Panc1 (cell line): Measurements from ENCODE around the gene CENATAC. TPM values are rescaled to one million over a fixed set of nuclear protein-coding genes. Genes with fewer than 3 reads are reported as not detected.

Experiments
- ATAC-seq: fragments of 200-7000 bp; cut with Tn5 transposase; 2 replicates; pipeline ENCODE4 v1.9.1; 2020; ENCODE audit warnings: mild to moderate bottlenecking, moderate library complexity
- BruUV-seq: library from RNA; stranded (reverse); fragments of 400-500 nt; replicated peaks from 2 replicates; lab custom pipeline; 2021; lab: Mats Ljungman, UMichigan
- CTCF ChIA-PET: fragments of 300-600 bp; sonication (Branson Sonifier 250); formaldehyde crosslinking; loops from one replicate; lab custom pipeline; 2022; ENCODE audit warnings: antibody characterized with exemption; lab: Charles Lee
- POLR2A ChIA-PET: fragments of 300-600 bp; sonication (Branson Sonifier 250); formaldehyde crosslinking; loops from one replicate; lab custom pipeline; 2022; ENCODE audit warnings: antibody characterized with exemption; lab: Charles Lee
- DNase-seq: peaks from one replicate; pipeline ENCODE4 v3.0.0-alpha.2; 2010; ENCODE audit warnings: low read depth, low spot score
- H3K27ac ChIP-seq: 2 replicates; pipeline ENCODE4 v1.5.1; 2011; ENCODE audit warnings: mild to moderate bottlenecking, low read length, inconsistent platforms
- H3K27me3 ChIP-seq: fragments of 200-500 bp; sonication (Bioruptor generic); 2 replicates; pipeline ENCODE4 v1.6.0; 2014; ENCODE audit warnings: low read length, inconsistent platforms; ENCODE audit not compliant: control insufficient read depth, insufficient read depth
- H3K36me3 ChIP-seq: fragments of 200-500 bp; sonication (Bioruptor generic); 2 replicates; pipeline ENCODE4 v1.5.1; 2014; ENCODE audit warnings: inconsistent platforms, mild to moderate bottlenecking, low read length, moderate library complexity; ENCODE audit not compliant: control insufficient read depth, insufficient read depth
- H3K4me1 ChIP-seq: 2 replicates; pipeline ENCODE4 v1.5.1; 2011; ENCODE audit warnings: inconsistent platforms, mild to moderate bottlenecking, low read length, moderate library complexity; ENCODE audit not compliant: control insufficient read depth, insufficient read depth
- H3K4me3 ChIP-seq, 2 experiments: 2 replicates each; pipeline ENCODE4 v1.5.1; 2011 to 2012; ENCODE audit warnings: low read depth in 2 of 2, low read length in 2 of 2, mild to moderate bottlenecking in 2 of 2, inconsistent platforms in 1 of 2, moderate library complexity in 1 of 2
- H3K9me3 ChIP-seq: fragments of 200-500 bp; sonication (Bioruptor generic); 2 replicates; pipeline ENCODE4 v1.5.1; 2014; ENCODE audit warnings: low read depth, mild to moderate bottlenecking, inconsistent platforms, low read length, moderate library complexity; ENCODE audit not compliant: control insufficient read depth, insufficient read depth
- CTCF ChIP-seq: fragments of 450-650 bp; IDR thresholded peaks from 2 replicates; pipeline ENCODE4 v1.5.1; 2017; ENCODE audit warnings: mild to moderate bottlenecking
- POLR2AphosphoS5 ChIP-seq: IDR thresholded peaks from 2 replicates; pipeline ENCODE4 v1.6.1; 2012; ENCODE audit warnings: mild to moderate bottlenecking, low read depth, low read length, moderate library complexity
- REST ChIP-seq, 2 experiments: IDR thresholded peaks; 2 replicates each; pipeline ENCODE4 v1.6.1; 2011 to 2012; ENCODE audit warnings: low read depth in 2 of 2, control low read depth in 1 of 2, low read length in 1 of 2, mild to moderate bottlenecking in 1 of 2, moderate library complexity in 1 of 2; ENCODE audit not compliant: insufficient read depth in 1 of 2
- SIN3A ChIP-seq: IDR thresholded peaks from 2 replicates; pipeline ENCODE4 v1.6.1; 2012; ENCODE audit warnings: low read depth, mild to moderate bottlenecking, low read length, moderate library complexity, borderline replicate concordance; ENCODE audit not compliant: insufficient read depth
- TCF7L2 ChIP-seq: IDR thresholded peaks from 2 replicates; pipeline ENCODE4 v1.6.1; 2011; ENCODE audit warnings: mild to moderate bottlenecking, low read depth, low read length, inconsistent platforms
- in situ Hi-C: cut with HindIII; loops from 2 replicates; pipeline ENCODE4 v1.10.0; 2016; ENCODE audit warnings: low sequenced_read_pairs, low pct_unique_long_range_greater_than_20kb
- intact Hi-C: fragments of 100-400 bp; cut with micrococcal nuclease; formaldehyde crosslinking; loops from one replicate; pipeline ENCODE4 v1.10.0; 2022; ENCODE audit not compliant: unreplicated experiment
- total RNA-seq: library from RNA; stranded (reverse); gene quantifications from one replicate; pipeline ENCODE4 v1.2.1, GENCODE V29; 2021; ENCODE audit not compliant: unreplicated experiment

Gene CENATAC
- total RNA-seq, 1 experiment from 2014 or later = 45.4 TPM

- CTCF ChIA-PET = no interaction called here
- Histone ChIP-seq H3K9me3 (no peaks in the 10 kb centered on the region), H3K27ac (peak overlapping the region; percentile 30; the same call in 1 of the 2 replicates), H3K4me1 (peaks cover 25% of the 10 kb centered on the region), H3K36me3 (peaks cover 13% of the 10 kb centered on the region), H3K27me3 (no peaks in the 10 kb centered on the region), H3K4me3 (no peak overlapping the region)
- DNase-seq (no peak), ATAC-seq (no peak)
- in situ Hi-C loops (no loop called here), intact Hi-C loops (no loop called here)
- POLR2A ChIA-PET = interaction anchor here (0.6 kb wide), 1 partner anchor 31 kb away, joined by 5 read pairs; no protein-coding TSS in a partner anchor
- BruUV-seq = no TSS peak
- no peak for TF ChIP-seq TCF7L2
- TF ChIP-seq POLR2AphosphoS5 = no peak
- TF ChIP-seq REST (IDR thresholded peaks at IDR 0.05; ENCODE audit: insufficient read depth in 1 of 2, low read depth in 2 of 2, low read length in 1 of 2) = no peak
- no peak for TF ChIP-seq CTCF
- TF ChIP-seq SIN3A = no peak
Observed at GRCh38 chr11:119021631-119022030, 23.7 kb downstream of the CENATAC start.

- intact Hi-C loops = no loop called here
- ATAC-seq (no peak), DNase-seq (no peak)
- Histone ChIP-seq H3K27ac (no peak overlapping the region), H3K27me3 (no peaks in the 10 kb centered on the region), H3K4me1 (peaks cover 25% of the 10 kb centered on the region), H3K4me3 (no peak overlapping the region), H3K36me3 (peaks cover 5% of the 10 kb centered on the region), H3K9me3 (no peaks in the 10 kb centered on the region)
- ChIA-PET POLR2A (interaction anchor here (1.0 kb wide), 1 partner anchor 110 kb away, joined by 3 read pairs; no protein-coding TSS in a partner anchor), CTCF (no interaction called here)
- BruUV-seq = no TSS peak
- TF ChIP-seq CTCF (no peak), TCF7L2 (0 out of 2 replicates have a peak, but pooled peaks have one; percentile 5)
- in situ Hi-C loops = no loop called here
Observed at GRCh38 chr11:119023741-119024140, 25.8 kb downstream of the CENATAC start.
